HCT116 (cell line): ENCODE measurements around the gene ANKLE1.

ENCODE experiments used
- ATF3 ChIP-seq: IDR thresholded peaks from 2 replicates; pipeline ENCODE4 v1.6.1; 2012
- CBX3 ChIP-seq: IDR thresholded peaks from 2 replicates; pipeline ENCODE4 v1.6.1; 2012; ENCODE audit warnings: low read depth
- CTCF ChIP-seq, 3 experiments: fragments of 200-600 bp in 1 of 3; sonication (generic) in 1 of 3; IDR thresholded peaks in 2 of 3; conservative IDR thresholded peaks in 1 of 3; 2 replicates each; pipeline ENCODE4 v1.5.1; 2012 to 2017; ENCODE audit warnings: low read depth in 2 of 3, low read length in 2 of 3, antibody characterized with exemption in 1 of 3, borderline replicate concordance in 1 of 3, control low read depth in 1 of 3, mild to moderate bottlenecking in 1 of 3, mixed read lengths in 1 of 3, mixed run types in 1 of 3, moderate library complexity in 1 of 3; ENCODE audit not compliant: insufficient read depth in 1 of 3
- ELF1 ChIP-seq: IDR thresholded peaks from 2 replicates; pipeline ENCODE4 v1.6.1; 2012; ENCODE audit warnings: low read depth, borderline replicate concordance
- EZH2 ChIP-seq: fragments of 200-600 bp; sonication (generic); IDR thresholded peaks from 2 replicates; pipeline ENCODE4 v1.6.1; 2017; ENCODE audit warnings: antibody characterized with exemption, mixed run types
- EZH2phosphoT487 ChIP-seq: fragments of 200-600 bp; IDR thresholded peaks from 2 replicates; pipeline ENCODE4 v1.6.1; 2018; ENCODE audit warnings: antibody characterized with exemption, borderline replicate concordance
- JUND ChIP-seq: IDR thresholded peaks from 2 replicates; pipeline ENCODE4 v1.6.1; 2012
- POLR2A ChIP-seq: IDR thresholded peaks from 2 replicates; pipeline ENCODE4 v1.7.0; 2011; ENCODE audit warnings: borderline replicate concordance; ENCODE audit not compliant: insufficient read depth, insufficient read length; ENCODE audit errors: extremely low read depth
- POLR2AphosphoS5 ChIP-seq: IDR thresholded peaks from 2 replicates; pipeline ENCODE4 v1.6.1; 2011; ENCODE audit warnings: mild to moderate bottlenecking, low read depth, low read length, moderate library complexity
- SRF ChIP-seq: IDR thresholded peaks from 2 replicates; pipeline ENCODE4 v1.6.1; 2012; ENCODE audit warnings: low read depth
- ZNF274 ChIP-seq: fragments of 200-500 bp; sonication (Bioruptor generic); IDR thresholded peaks from 2 replicates; pipeline ENCODE4 v1.6.1; 2014; ENCODE audit warnings: mild to moderate bottlenecking, low read depth, low read length, inconsistent platforms

DNA sequence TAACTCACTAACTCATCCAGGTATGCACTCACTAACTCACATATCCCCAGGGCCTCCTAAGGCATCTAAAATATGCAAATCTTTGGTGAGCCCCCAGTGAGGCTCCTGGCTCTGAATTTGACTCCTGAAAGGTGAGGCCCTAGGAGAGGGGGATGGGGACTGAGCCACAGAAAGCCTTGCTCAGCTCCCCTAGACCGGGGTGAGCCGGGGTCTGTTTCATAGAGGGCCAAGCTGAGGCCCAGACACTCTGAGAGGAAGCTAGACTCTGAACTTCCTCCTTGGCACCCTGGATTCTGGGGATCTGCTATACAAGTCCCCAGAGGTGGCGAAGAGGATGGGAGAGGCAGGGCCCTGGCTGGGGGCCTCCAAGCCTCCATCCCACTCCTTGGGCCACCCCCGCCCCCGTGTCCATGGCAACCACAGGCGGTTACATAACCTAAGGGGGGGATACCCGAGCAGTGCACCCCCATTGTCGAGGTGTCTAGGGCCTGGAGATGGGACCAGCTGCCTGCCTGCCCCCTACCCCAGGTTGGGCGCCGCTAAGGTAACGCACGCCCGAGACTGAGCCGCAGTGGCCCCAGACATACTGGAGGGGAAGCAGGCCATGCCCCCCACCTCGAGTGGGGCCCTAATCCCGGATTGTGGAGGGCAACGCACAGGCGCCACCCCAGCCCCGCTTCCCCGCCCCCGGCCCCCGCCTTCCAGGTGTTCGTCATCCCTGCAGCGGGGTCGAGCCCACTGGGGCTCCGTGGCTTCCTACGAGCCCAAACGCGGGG, 20.9 kb downstream of the ANKLE1 start:
- no peak for TF ChIP-seq CTCF (IDR thresholded peaks at IDR 0.05 in 2 of 3, conservative IDR thresholded peaks at IDR 0.05 in 1 of 3; ENCODE audit: borderline replicate concordance in 1 of 3, insufficient read depth in 1 of 3, low read depth in 2 of 3, low read length in 2 of 3)
- no peak for TF ChIP-seq POLR2A
- TF ChIP-seq JUND = no peak
- no peak for TF ChIP-seq ELF1
- TF ChIP-seq CBX3 = no peak
- no peak for TF ChIP-seq ZNF274
- no peak for TF ChIP-seq EZH2phosphoT487
- TF ChIP-seq EZH2 = no peak
- no peak for TF ChIP-seq ATF3
- TF ChIP-seq SRF = no peak
- TF ChIP-seq POLR2AphosphoS5 = no peak
